Keratinocyte (primary cell): ENCODE results near the gene ITGB1. TPM values are rescaled to one million over a fixed set of nuclear protein-coding genes. Genes with fewer than 3 reads are reported as not detected.

Experiments
- DNase-seq: peaks from one replicate; pipeline ENCODE4 v3.0.0-alpha.2; 2011; ENCODE audit warnings: low read depth, missing footprints, low spot score
- FAIRE-seq: peaks from 2 replicates; lab custom pipeline; 2011; peaks lifted over from hg19 to GRCh38; lab: Jason Lieb, UNC
- H2AFZ ChIP-seq: 2 replicates; pipeline ENCODE4 v1.6.0; 2012; ENCODE audit warnings: low read length, control low read depth, inconsistent platforms; ENCODE audit not compliant: control insufficient read depth
- H3K27ac ChIP-seq: 2 replicates; pipeline ENCODE4 v1.5.1; 2011; ENCODE audit warnings: low read length; ENCODE audit not compliant: control insufficient read depth, insufficient read depth
- H3K27me3 ChIP-seq: 3 replicates; pipeline ENCODE4 v1.6.0; 2011; ENCODE audit warnings: low read length; ENCODE audit not compliant: control insufficient read depth, insufficient read depth; ENCODE audit errors: extremely low read depth
- H3K36me3 ChIP-seq, 2 experiments: 2 replicates in 1 of 2; 3 replicates in 1 of 2; pipeline ENCODE4 v1.5.1; 2011; ENCODE audit warnings: low read length in 2 of 2, mild to moderate bottlenecking in 1 of 2; ENCODE audit not compliant: control insufficient read depth in 2 of 2, insufficient read depth in 2 of 2; ENCODE audit errors: extremely low read depth in 1 of 2
- H3K4me1 ChIP-seq: 3 replicates; pipeline ENCODE4 v1.5.1; 2011; ENCODE audit warnings: low read length; ENCODE audit not compliant: control insufficient read depth, insufficient read depth; ENCODE audit errors: extremely low read depth
- H3K4me2 ChIP-seq: 3 replicates; pipeline ENCODE4 v1.6.0; 2011; ENCODE audit warnings: low read depth, low read length; ENCODE audit not compliant: control insufficient read depth, insufficient read depth; ENCODE audit errors: extremely low read depth
- H3K4me3 ChIP-seq, 3 experiments: fragments of 200-600 bp in 1 of 3; sonication (generic) in 1 of 3; 2 replicates in 2 of 3; 3 replicates in 1 of 3; pipeline ENCODE4 v1.5.1; 2011 to 2016; ENCODE audit warnings: low read length in 3 of 3, mild to moderate bottlenecking in 3 of 3, control low read depth in 2 of 3, inconsistent platforms in 1 of 3, low read depth in 1 of 3, mixed read lengths in 1 of 3, mixed run types in 1 of 3, moderate library complexity in 1 of 3; ENCODE audit not compliant: control insufficient read depth in 2 of 3, insufficient read depth in 2 of 3; ENCODE audit errors: extremely low read depth in 1 of 3
- H3K79me2 ChIP-seq: 2 replicates; pipeline ENCODE4 v1.6.0; 2012; ENCODE audit warnings: low read length; ENCODE audit not compliant: control insufficient read depth, insufficient read depth
- H3K9ac ChIP-seq: 3 replicates; pipeline ENCODE4 v1.6.0; 2011; ENCODE audit warnings: low read length; ENCODE audit not compliant: control insufficient read depth, insufficient read depth; ENCODE audit errors: extremely low read depth
- H3K9me1 ChIP-seq: 3 replicates; pipeline ENCODE4 v1.6.0; 2011; ENCODE audit warnings: low read length; ENCODE audit not compliant: control insufficient read depth, insufficient read depth; ENCODE audit errors: extremely low read depth
- H3K9me3 ChIP-seq: 2 replicates; pipeline ENCODE4 v1.5.1; 2012; ENCODE audit warnings: low read depth, low read length; ENCODE audit not compliant: control insufficient read depth
- H4K20me1 ChIP-seq: 3 replicates; pipeline ENCODE4 v1.6.0; 2011; ENCODE audit warnings: low read length; ENCODE audit not compliant: control insufficient read depth, insufficient read depth; ENCODE audit errors: extremely low read depth
- CTCF ChIP-seq, 3 experiments: IDR thresholded peaks in 1 of 3; conservative IDR thresholded peaks in 1 of 3; optimal IDR thresholded peaks in 1 of 3; 2 replicates in 2 of 3; 3 replicates in 1 of 3; pipeline versions ENCODE3 to v1.5.1; 2011; ENCODE audit warnings: low read length in 3 of 3, mild to moderate bottlenecking in 3 of 3, moderate library complexity in 2 of 3, control low read depth in 1 of 3, inconsistent platforms in 1 of 3; ENCODE audit not compliant: insufficient read depth in 2 of 3; ENCODE audit errors: extremely low read depth in 1 of 3
- EZH2 ChIP-seq: IDR thresholded peaks from one replicate; pipeline ENCODE4 v1.6.1; 2012; ENCODE audit warnings: inconsistent platforms, mild to moderate bottlenecking, low read length, moderate library complexity
- dilution Hi-C: fragments of 300-500 bp; cut with MboI; formaldehyde crosslinking; loops from one replicate; pipeline ENCODE4 v1.7.0; 2020; ENCODE audit warnings: low sequenced_read_pairs; ENCODE audit not compliant: extremely low pct_ligation_motif_present
- polyA plus RNA-seq, 5 experiments: library from polyadenylated mRNA; depleted of rRNA in 3 of 5; stranded (reverse) in 3 of 5; stranded (forward) in 1 of 5; unstranded in 1 of 5; fragments of >200 nt; gene quantifications; 1 replicate in 1 of 5; 2 replicates in 3 of 5; 3 replicates in 1 of 5; pipeline versions ENCODE4 v1.2.1 to v1.2.3, GENCODE V29; 2011 to 2012; ENCODE audit warnings: missing spikeins in 2 of 5, low read depth in 1 of 5, low replicate concordance in 1 of 5

The ITGB1 gene
- polyA plus RNA-seq, 1 donor (not counting 4 experiments of a cell fraction or from before 2014, with no cell fraction given): 1,445 TPM

- no peaks in the 10 kb centered on the region for H3K79me2 ChIP-seq
- H3K9ac ChIP-seq: no peak overlapping the region
- H3K4me2 ChIP-seq: no peak overlapping the region
- H3K4me3 ChIP-seq: no peak overlapping the region
- dilution Hi-C loops: no loop called here
- no peak overlapping the region for H3K27ac ChIP-seq
- H2AFZ ChIP-seq: no peak overlapping the region
- DNase-seq (no peak), FAIRE-seq (no peak)
- TF ChIP-seq CTCF (optimal IDR thresholded peaks at IDR 0.05 in 1 of 3, IDR thresholded peaks at IDR 0.05 in 1 of 3, conservative IDR thresholded peaks at IDR 0.05 in 1 of 3; ENCODE audit: extremely low read depth in 1 of 3, insufficient read depth in 2 of 3, low read length in 3 of 3): no peak
- TF ChIP-seq EZH2: no peak
- H3K9me3 ChIP-seq: no peaks in the 10 kb centered on the region
- H3K27me3 ChIP-seq: no peaks in the 10 kb centered on the region
- H3K4me1 ChIP-seq: no peaks in the 10 kb centered on the region
- H3K9me1 ChIP-seq: no peaks in the 10 kb centered on the region
- no peaks in the 10 kb centered on the region for H4K20me1 ChIP-seq
- peaks cover 8 to 18% of the 10 kb centered on the region in 2 experiments for H3K36me3 ChIP-seq
These were observed 63.9 kb downstream of the ITGB1 start for GRCh38 chr10:32893916-32894664.

GRCh38 chr10:32893434-32893833 lies 64.6 kb downstream of the ITGB1 start:
- TF ChIP-seq EZH2 (no peak), CTCF (optimal IDR thresholded peaks at IDR 0.05 in 1 of 3, IDR thresholded peaks at IDR 0.05 in 1 of 3, conservative IDR thresholded peaks at IDR 0.05 in 1 of 3; ENCODE audit: extremely low read depth in 1 of 3, insufficient read depth in 2 of 3, low read length in 3 of 3) (peak in 2 of 3 experiments; percentile 26 to 41)
- no peak overlapping the region for H2AFZ ChIP-seq
- no peak for DNase-seq
- H3K4me1 ChIP-seq: no peaks in the 10 kb centered on the region
- H3K4me3 ChIP-seq: no peak overlapping the region
- H3K9me1 ChIP-seq: no peaks in the 10 kb centered on the region
- no peak overlapping the region for H3K4me2 ChIP-seq
- no peaks in the 10 kb centered on the region for H3K9me3 ChIP-seq
- no peaks in the 10 kb centered on the region for H3K27me3 ChIP-seq
- peaks cover 8 to 15% of the 10 kb centered on the region in 2 experiments for H3K36me3 ChIP-seq
- no peaks in the 10 kb centered on the region for H4K20me1 ChIP-seq
- dilution Hi-C loops: no loop called here
- FAIRE-seq: no peak
- H3K79me2 ChIP-seq: no peaks in the 10 kb centered on the region
- no peak overlapping the region for H3K9ac ChIP-seq
- no peak overlapping the region for H3K27ac ChIP-seq
